NCI-H1694 (cell line): ENCODE measurements around the gene OR9A2.
"Not testable (repeated sequence)": the region's sequence is repeated elsewhere in the genome, so short reads cannot be mapped to it uniquely, and the experiment has no call there.

ENCODE experiments used
- DNase-seq: peaks from one replicate; lab custom pipeline; 2025; lab: John Stamatoyannopoulos, UW

Gene OR9A2

GRCh38 chr7:143016996-143017395 is 9.9 kb downstream of the OR9A2 start:
- DNase-seq: no peak

- DNase-seq: no peak
Measured at GRCh38 chr7:143015926-143016490, 10.9 kb downstream of the OR9A2 start.

GRCh38 chr7:143015084-143015483 is 11.8 kb downstream of the OR9A2 start:
- no peak for DNase-seq

GRCh38 chr7:143013893-143014292 is 13.0 kb downstream of the OR9A2 start:
- DNase-seq: no peak

- DNase-seq: no peak
Measured at GRCh38 chr7:143013473-143013872, 13.5 kb downstream of the OR9A2 start.

- DNase-seq: no peak
Measured at GRCh38 chr7:143012409-143012808, 14.5 kb downstream of the OR9A2 start.

- no peak for DNase-seq
Measured at GRCh38 chr7:143012001-143012400, 14.9 kb downstream of the OR9A2 start.

- peak; percentile 5 for DNase-seq
Measured at GRCh38 chr7:143008007-143008901, 18.7 kb downstream of the OR9A2 start.

GRCh38 chr7:143005632-143006260 is 21.2 kb downstream of the OR9A2 start:
- no peak for DNase-seq

GRCh38 chr7:143003393-143004051 is 23.4 kb downstream of the OR9A2 start:
- DNase-seq: peak; percentile 5

GRCh38 chr7:143002898-143003297 is 24.0 kb downstream of the OR9A2 start:
- DNase-seq: no peak

- DNase-seq: no peak
Measured at GRCh38 chr7:143002106-143002505, 24.8 kb downstream of the OR9A2 start.

- no peak for DNase-seq
Measured at GRCh38 chr7:143000648-143001047, 26.3 kb downstream of the OR9A2 start.

- no peak for DNase-seq
Measured at GRCh38 chr7:142999793-143000192, 27.1 kb downstream of the OR9A2 start.

GRCh38 chr7:142998966-142999365 is 28.0 kb downstream of the OR9A2 start:
- no peak for DNase-seq

GRCh38 chr7:142997456-142997989 is 29.4 kb downstream of the OR9A2 start:
- DNase-seq: no peak

GRCh38 chr7:142992427-142992826 is 34.5 kb downstream of the OR9A2 start:
- DNase-seq: no peak

GRCh38 chr7:142984297-142984696 is 42.6 kb downstream of the OR9A2 start:
- no peak for DNase-seq

- no peak for DNase-seq
Measured at GRCh38 chr7:142983825-142984224, 43.1 kb downstream of the OR9A2 start.

- not testable (repeated sequence) for DNase-seq
Measured at GRCh38 chr7:142978402-142978801, 48.5 kb downstream of the OR9A2 start.
